ENCODE measurements around the gene PRSS50.

DNA sequence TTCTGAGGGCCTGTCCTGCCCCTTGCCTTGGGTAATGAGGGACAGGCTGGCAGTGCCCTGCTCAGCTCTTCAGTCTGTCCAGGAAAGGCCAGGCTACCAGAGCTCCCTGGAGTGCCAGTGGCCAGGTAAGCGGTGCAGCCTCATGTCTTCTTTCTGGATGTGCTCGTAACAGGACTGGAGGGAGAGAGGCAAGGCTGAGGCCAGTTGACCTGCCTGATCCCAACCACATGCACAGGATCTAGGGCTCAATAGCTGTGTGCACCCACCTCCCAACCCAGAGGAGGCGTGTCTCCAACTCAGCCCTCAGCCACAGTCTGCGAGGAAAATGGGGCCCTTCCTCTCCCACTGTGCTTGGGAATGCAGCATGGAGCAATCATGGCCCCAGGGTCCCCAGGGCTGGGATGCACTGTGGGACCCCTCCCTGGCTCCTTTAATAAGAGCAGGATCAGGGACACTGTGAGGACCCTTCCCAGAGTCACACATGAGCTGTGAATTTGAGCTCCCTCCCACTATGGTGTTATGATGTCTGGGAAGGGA lies 46.7 kb downstream of the PRSS50 start:
- TF ChIP-seq, protein P1, sequence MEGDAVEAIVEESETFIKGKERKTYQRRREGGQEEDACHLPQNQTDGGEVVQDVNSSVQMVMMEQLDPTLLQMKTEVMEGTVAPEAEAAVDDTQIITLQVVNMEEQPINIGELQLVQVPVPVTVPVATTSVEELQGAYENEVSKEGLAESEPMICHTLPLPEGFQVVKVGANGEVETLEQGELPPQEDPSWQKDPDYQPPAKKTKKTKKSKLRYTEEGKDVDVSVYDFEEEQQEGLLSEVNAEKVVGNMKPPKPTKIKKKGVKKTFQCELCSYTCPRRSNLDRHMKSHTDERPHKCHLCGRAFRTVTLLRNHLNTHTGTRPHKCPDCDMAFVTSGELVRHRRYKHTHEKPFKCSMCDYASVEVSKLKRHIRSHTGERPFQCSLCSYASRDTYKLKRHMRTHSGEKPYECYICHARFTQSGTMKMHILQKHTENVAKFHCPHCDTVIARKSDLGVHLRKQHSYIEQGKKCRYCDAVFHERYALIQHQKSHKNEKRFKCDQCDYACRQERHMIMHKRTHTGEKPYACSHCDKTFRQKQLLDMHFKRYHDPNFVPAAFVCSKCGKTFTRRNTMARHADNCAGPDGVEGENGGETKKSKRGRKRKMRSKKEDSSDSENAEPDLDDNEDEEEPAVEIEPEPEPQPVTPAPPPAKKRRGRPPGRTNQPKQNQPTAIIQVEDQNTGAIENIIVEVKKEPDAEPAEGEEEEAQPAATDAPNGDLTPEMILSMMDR (IDR thresholded peaks at IDR 0.05), result no peak
- no peak for TF ChIP-seq POLR2A (IDR thresholded peaks at IDR 0.05)
